SK-N-SH (cell line): Measurements from ENCODE around the gene NUDT1. TPM values are rescaled to one million over a fixed set of nuclear protein-coding genes. Genes with fewer than 3 reads are reported as not detected.

ENCODE experiments used
- CTCF ChIA-PET: fragments of 300-600, 350-600 bp; formaldehyde crosslinking; extraction: SDS; loops from one replicate; lab custom pipeline; 2021; lab: Yijun Ruan, JAX
- POLR2A ChIA-PET: fragments of 350-600 bp; sonication (Branson Sonifier 250); formaldehyde crosslinking; extraction: SDS; loops from one replicate; lab custom pipeline; 2020; ENCODE audit warnings: antibody characterized with exemption, inconsistent platforms; lab: Yijun Ruan, JAX
- DNase-seq: peaks from one replicate; pipeline ENCODE4 v3.0.0; 2012
- H2AFZ ChIP-seq: fragments of 200-600 bp; sonication (generic); 2 replicates; pipeline ENCODE4 v1.8.1; 2016; ENCODE audit warnings: antibody characterized with exemption, mild to moderate bottlenecking, low read depth
- H3F3A ChIP-seq: fragments of 200-600 bp; sonication (generic); replicated peaks from 2 replicates; pipeline ENCODE3; 2016; ENCODE audit warnings: antibody characterized with exemption, mild to moderate bottlenecking; ENCODE audit not compliant: insufficient read depth
- H3K27ac ChIP-seq, 2 experiments: fragments of 200-500 bp in 1 of 2; fragments of 200-600 bp in 1 of 2; sonication (Bioruptor generic) in 1 of 2; sonication (generic), shearing (Covaris generic) in 1 of 2; 2 replicates each; pipeline versions ENCODE4 v1.5.1 to v1.6.1; 2014 to 2016; ENCODE audit warnings: low read depth in 2 of 2, inconsistent platforms in 1 of 2, low read length in 1 of 2, mild to moderate bottlenecking in 1 of 2, mixed read lengths in 1 of 2
- H3K27me3 ChIP-seq: fragments of 200-600 bp; sonication (generic), shearing (Covaris generic); 2 replicates; pipeline ENCODE4 v1.6.1; 2016; ENCODE audit warnings: mixed run types; ENCODE audit not compliant: insufficient read depth
- H3K36me3 ChIP-seq, 2 experiments: fragments of 200-500 bp in 1 of 2; fragments of 200-600 bp in 1 of 2; sonication (Bioruptor generic) in 1 of 2; sonication (generic) in 1 of 2; replicated peaks in 1 of 2; 2 replicates each; pipeline versions ENCODE3 to v1.5.1; 2014 to 2016; ENCODE audit warnings: low read length in 1 of 2, mild to moderate bottlenecking in 1 of 2; ENCODE audit not compliant: insufficient read depth in 2 of 2, control insufficient read depth in 1 of 2
- H3K4me1 ChIP-seq, 2 experiments: fragments of 200-500 bp in 1 of 2; fragments of 200-600 bp in 1 of 2; sonication (Bioruptor generic) in 1 of 2; sonication (generic), shearing (Covaris generic) in 1 of 2; 2 replicates each; pipeline versions ENCODE4 v1.5.1 to v1.6.1; 2014 to 2016; ENCODE audit warnings: low read depth in 1 of 2, low read length in 1 of 2, mixed run types in 1 of 2; ENCODE audit not compliant: insufficient read depth in 2 of 2, control insufficient read depth in 1 of 2
- H3K4me2 ChIP-seq: fragments of 200-600 bp; sonication (generic), shearing (Covaris generic); 2 replicates; pipeline ENCODE4 v1.6.1; 2017; ENCODE audit warnings: mixed run types
- H3K4me3 ChIP-seq, 2 experiments: fragments of 200-500 bp in 1 of 2; fragments of 200-600 bp in 1 of 2; sonication (Bioruptor generic) in 1 of 2; sonication (generic), shearing (Covaris generic) in 1 of 2; 2 replicates each; pipeline versions ENCODE4 v1.5.1 to v1.8.1; 2014 to 2016; ENCODE audit warnings: low read depth in 2 of 2, inconsistent platforms in 1 of 2, low read length in 1 of 2, mild to moderate bottlenecking in 1 of 2, mixed read lengths in 1 of 2, moderate library complexity in 1 of 2
- H3K79me2 ChIP-seq: fragments of 200-600 bp; sonication (generic); 2 replicates; pipeline ENCODE4 v1.8.1; 2017; ENCODE audit warnings: mild to moderate bottlenecking; ENCODE audit not compliant: insufficient read depth
- H3K9ac ChIP-seq: fragments of 200-600 bp; sonication (generic); 2 replicates; pipeline ENCODE4 v1.6.1; 2017; ENCODE audit warnings: mixed run types
- H3K9me2 ChIP-seq: fragments of 200-600 bp; sonication (generic); 2 replicates; pipeline ENCODE4 v1.6.1; 2017; ENCODE audit warnings: mixed run types
- H3K9me3 ChIP-seq: fragments of 200-600 bp; sonication (generic); 2 replicates; pipeline ENCODE4 v1.6.1; 2017; ENCODE audit warnings: mixed run types, mild to moderate bottlenecking, moderate library complexity
- H4K20me1 ChIP-seq: fragments of 200-600 bp; sonication (generic); 2 replicates; pipeline ENCODE4 v1.6.1; 2017; ENCODE audit warnings: mild to moderate bottlenecking, mixed run types; ENCODE audit not compliant: insufficient read depth
- CHD2 ChIP-seq: fragments of 150-350 bp; IDR thresholded peaks from 2 replicates; pipeline ENCODE4 v1.6.1; 2018; ENCODE audit warnings: low read length; ENCODE audit not compliant: partially characterized antibody
- ELF1 ChIP-seq: IDR thresholded peaks from 2 replicates; pipeline ENCODE4 v1.4.0; 2012
- EZH2phosphoT487 ChIP-seq: fragments of 200-600 bp; sonication (generic); IDR thresholded peaks from 2 replicates; pipeline ENCODE4 v1.6.1; 2017; ENCODE audit warnings: low read depth, mixed run types, mild to moderate bottlenecking, antibody characterized with exemption, moderate library complexity, borderline replicate concordance
- FOSL2 ChIP-seq: IDR thresholded peaks from 2 replicates; pipeline ENCODE4 v1.4.0; 2012; ENCODE audit warnings: low read depth, mild to moderate bottlenecking, moderate library complexity, borderline replicate concordance
- GATA2 ChIP-seq: sonication (generic); formaldehyde crosslinking; IDR thresholded peaks from 2 replicates; pipeline ENCODE4 v1.5.0; 2020; ENCODE audit warnings: mild to moderate bottlenecking, missing genetic modification reagents
- IRF3 ChIP-seq: fragments of 150-350 bp; IDR thresholded peaks from 2 replicates; pipeline ENCODE4 v1.6.1; 2016; ENCODE audit warnings: mild to moderate bottlenecking, low read depth, low read length
- JUND ChIP-seq: IDR thresholded peaks from 2 replicates; pipeline ENCODE4 v1.4.0; 2012
- MXI1 ChIP-seq: IDR thresholded peaks from 2 replicates; pipeline ENCODE4 v1.6.1; 2012; ENCODE audit warnings: mild to moderate bottlenecking, low read depth, low read length, improper control_type of control experiment
- NRF1 ChIP-seq: IDR thresholded peaks from 2 replicates; pipeline ENCODE4 v1.6.1; 2012; ENCODE audit warnings: low read depth, mild to moderate bottlenecking, low read length
- PBX3 ChIP-seq: IDR thresholded peaks from 2 replicates; pipeline ENCODE4; 2012
- RAD21 ChIP-seq: IDR thresholded peaks from 2 replicates; pipeline ENCODE4 v1.6.1; 2012; ENCODE audit warnings: mild to moderate bottlenecking, low read length
- REST ChIP-seq: IDR thresholded peaks from 2 replicates; pipeline ENCODE4 v1.6.1; 2012; ENCODE audit warnings: mild to moderate bottlenecking, low read depth, low read length, moderate library complexity
- RFX5 ChIP-seq: IDR thresholded peaks from 2 replicates; pipeline ENCODE4 v1.6.1; 2012; ENCODE audit warnings: mild to moderate bottlenecking, improper control_type of control experiment, low read length
- TAF1 ChIP-seq: IDR thresholded peaks from 2 replicates; pipeline ENCODE4 v1.6.1; 2012; ENCODE audit warnings: low read depth, mild to moderate bottlenecking, low read length, moderate library complexity, borderline replicate concordance
- TEAD4 ChIP-seq: IDR thresholded peaks from 2 replicates; pipeline ENCODE4 v1.4.0; 2012; ENCODE audit warnings: mild to moderate bottlenecking, borderline replicate concordance; ENCODE audit not compliant: insufficient read depth
- USF1 ChIP-seq: IDR thresholded peaks from 2 replicates; pipeline ENCODE4 v1.4.0; 2012; ENCODE audit warnings: low read depth, borderline replicate concordance
- WGBS: methylation state at CpG from one replicate; pipeline ENCODE4 v1.1.6; 2017; ENCODE audit warnings: low lambda C conversion rate; 5-methylcytosine and 5-hydroxymethylcytosine counted together
- polyA plus RNA-seq, 3 experiments: library from polyadenylated mRNA; depleted of rRNA; stranded (reverse); fragments of >200 nt; gene quantifications; 2 replicates each; pipeline ENCODE4 v1.2.3, GENCODE V29; 2012

NUDT1 gene
- polyA plus RNA-seq, 1 of the 3 experiments (the other 2 are of a cell fraction) = 98.1 TPM

DNA sequence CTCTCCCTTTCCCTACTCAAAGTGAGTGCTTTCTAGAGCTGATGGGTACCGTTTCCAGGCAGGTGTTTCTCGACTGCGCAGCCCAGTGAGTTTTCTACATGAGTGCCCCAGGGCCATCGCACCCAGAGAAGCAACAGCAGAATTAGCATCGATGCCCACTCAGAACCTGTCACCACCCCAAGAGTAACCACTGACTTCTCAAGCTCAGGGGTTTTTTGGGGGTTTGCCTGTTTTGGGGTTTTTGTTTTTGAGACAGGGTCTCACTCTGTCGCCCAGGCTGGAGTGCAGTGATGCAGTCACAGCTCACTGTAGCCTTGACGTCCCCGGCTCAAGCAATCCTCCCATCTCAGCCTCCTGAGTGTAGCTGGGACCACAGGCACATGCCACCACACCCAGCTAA is 46.5 kb downstream of the NUDT1 start:
- ChIA-PET POLR2A (no interaction called here), CTCF (no interaction called here)
- WGBS = 91% methylated on average over 8 of the region's 8 CpGs
- H3F3A ChIP-seq = no peaks in the 10 kb centered on the region
- H3K4me2 ChIP-seq = no peak overlapping the region
- no peak overlapping the region for H3K9ac ChIP-seq
- H3K9me3 ChIP-seq = no peaks in the 10 kb centered on the region
- H3K36me3 ChIP-seq = no peaks in the 10 kb centered on the region
- TF ChIP-seq JUND (no peak), USF1 (no peak), TEAD4 (no peak), RAD21 (no peak), NRF1 (no peak), GATA2 (CRISPR knock-in tag) (no peak), TAF1 (no peak), REST (no peak), PBX3 (no peak), ELF1 (no peak), IRF3 (no peak), CHD2 (no peak), RFX5 (no peak), MXI1 (no peak), EZH2phosphoT487 (no peak), FOSL2 (no peak)
- H3K27me3 ChIP-seq = no peaks in the 10 kb centered on the region
- peaks cover 9% of the 10 kb centered on the region; the same call in 1 of the 2 replicates for H3K79me2 ChIP-seq
- H2AFZ ChIP-seq = no peak overlapping the region
- no peak overlapping the region for H3K4me3 ChIP-seq
- H3K27ac ChIP-seq = no peak overlapping the region
- no peaks in the 10 kb centered on the region for H3K9me2 ChIP-seq
- no peaks in the 10 kb centered on the region for H3K4me1 ChIP-seq
- 0 out of 2 replicates have a peak, but pooled peaks cover 2% of the 10 kb centered on the region for H4K20me1 ChIP-seq
- DNase-seq = no peak
